ENCODE measurements around the gene NAXE.
A peak's percentile ranks its signal among the peaks of the same experiment; 100 is the strongest.
"Not testable (repeated sequence)": the region's sequence is repeated elsewhere in the genome, so short reads cannot be mapped to it uniquely, and the experiment has no call there.

The NAXE gene

DNA sequence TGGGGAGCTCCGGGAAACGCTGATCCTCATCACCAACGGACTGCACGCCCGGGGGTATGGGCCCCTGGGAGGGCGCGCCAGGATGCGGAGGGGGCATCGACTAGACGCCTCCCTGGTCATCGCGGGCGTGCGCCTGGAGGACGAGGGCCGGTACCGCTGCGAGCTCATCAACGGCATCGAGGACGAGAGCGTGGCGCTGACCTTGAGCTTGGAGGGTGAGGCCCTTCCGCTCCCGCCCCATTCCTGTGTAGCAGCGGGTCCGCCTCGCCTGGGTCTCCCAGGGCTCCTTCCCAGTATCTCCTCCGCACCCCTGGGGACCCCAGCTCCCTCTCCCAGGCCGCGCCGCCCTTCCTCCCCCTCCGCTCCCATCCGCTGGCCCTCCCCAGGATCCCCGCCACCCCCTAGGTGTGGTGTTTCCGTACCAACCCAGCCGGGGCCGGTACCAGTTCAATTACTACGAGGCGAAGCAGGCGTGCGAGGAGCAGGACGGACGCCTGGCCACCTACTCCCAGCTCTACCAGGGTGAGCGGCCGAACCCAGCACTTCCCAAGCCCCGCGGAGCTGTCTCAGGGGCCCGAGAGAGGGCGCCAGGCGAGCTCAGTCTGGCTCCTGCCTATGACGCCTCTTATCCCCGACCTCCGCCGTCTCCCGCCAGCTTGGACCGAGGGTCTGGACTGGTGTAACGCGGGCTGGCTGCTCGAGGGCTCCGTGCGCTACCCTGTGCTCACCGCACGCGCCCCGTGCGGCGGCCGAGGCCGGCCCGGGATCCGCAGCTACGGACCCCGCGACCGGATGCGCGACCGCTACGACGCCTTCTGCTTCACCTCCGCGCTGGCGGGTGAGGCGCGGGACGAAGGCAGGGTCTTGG, 32.6 kb downstream of the NAXE start:
- no peak for DNase-seq (ENCODE audit: low read depth)

GRCh38 chr1:156624814-156625435, 33.3 kb downstream of the NAXE start:
- no peak for DNase-seq (ENCODE audit: low read depth)

GRCh38 chr1:156625436-156626078, 34.0 kb downstream of the NAXE start:
- peak; percentile 64 for DNase-seq (ENCODE audit: low read depth)

DNA sequence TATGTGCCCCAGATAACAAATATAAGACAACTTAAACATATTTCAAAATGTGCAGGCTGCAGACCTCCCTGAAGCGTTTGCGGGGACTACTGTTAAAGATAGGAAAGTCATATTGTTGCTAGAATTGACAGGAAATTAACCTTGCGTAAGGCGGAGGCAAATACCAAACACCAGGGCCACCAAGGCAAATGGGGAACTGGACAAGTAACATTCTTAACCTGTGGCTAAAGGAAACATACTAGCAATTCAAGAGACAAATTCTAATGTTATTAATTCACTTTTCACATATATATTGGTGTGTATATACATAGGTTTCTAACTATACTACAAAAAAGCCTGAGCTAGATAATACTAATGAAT, 34.5 kb downstream of the NAXE start:
- no peak for DNase-seq (ENCODE audit: low read depth)

DNA sequence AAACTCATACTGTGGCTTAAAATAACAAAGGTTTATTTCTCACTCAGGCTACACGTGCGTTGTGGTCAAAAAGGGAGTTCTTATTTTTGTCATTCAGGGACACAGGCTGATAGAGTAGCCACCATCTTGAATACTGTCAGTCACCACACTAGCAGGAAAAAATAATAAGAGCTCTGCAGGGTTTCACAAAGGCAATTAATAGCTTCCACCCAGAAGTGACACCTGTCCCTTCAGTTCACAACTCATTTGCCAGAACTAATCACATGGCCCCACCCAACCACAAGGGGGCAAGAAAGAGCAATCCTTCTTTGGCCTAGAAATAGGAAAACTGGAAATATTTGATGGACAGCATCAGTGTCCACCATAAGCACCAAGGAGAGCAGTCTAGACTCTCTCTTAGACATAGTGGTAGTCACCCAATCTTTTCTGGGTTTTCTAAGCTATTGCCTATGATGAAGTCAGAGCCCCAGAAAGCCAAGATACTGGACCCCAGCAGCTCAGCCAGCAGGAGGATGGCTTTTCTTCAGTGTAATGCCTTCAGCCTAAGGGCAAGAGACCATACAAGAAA, 35.8 kb downstream of the NAXE start:
- no peak for DNase-seq (ENCODE audit: low read depth)

GRCh38 chr1:156629823-156630449, 38.4 kb downstream of the NAXE start:
- DNase-seq (ENCODE audit: low read depth), result no peak

GRCh38 chr1:156631152-156631551, 39.6 kb downstream of the NAXE start:
- DNase-seq (ENCODE audit: low read depth), result not testable (repeated sequence)

DNA sequence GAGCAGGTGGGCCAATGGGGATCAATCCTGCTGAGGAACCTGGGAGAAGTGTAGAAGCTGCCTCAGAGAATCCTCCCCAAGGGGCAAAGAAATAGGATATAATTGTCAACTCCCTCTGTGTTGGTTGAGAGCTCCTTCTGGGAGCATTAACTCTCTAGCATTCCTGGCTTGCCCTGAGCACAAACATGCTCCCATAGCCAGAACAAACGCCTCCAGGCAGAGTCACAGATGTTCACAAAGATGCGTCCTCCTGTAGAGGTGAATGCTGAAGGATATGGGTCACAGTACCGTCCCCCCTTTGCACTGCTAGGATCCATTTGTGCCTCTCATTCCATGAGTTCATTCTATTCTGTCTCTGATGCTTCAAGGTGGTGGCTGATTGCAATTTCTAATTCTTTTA, 40.8 kb downstream of the NAXE start:
- no peak for DNase-seq (ENCODE audit: low read depth)

- DNase-seq (ENCODE audit: low read depth), result no peak
These were observed 46.8 kb downstream of the NAXE start for GRCh38 chr1:156638189-156638985.

DNA sequence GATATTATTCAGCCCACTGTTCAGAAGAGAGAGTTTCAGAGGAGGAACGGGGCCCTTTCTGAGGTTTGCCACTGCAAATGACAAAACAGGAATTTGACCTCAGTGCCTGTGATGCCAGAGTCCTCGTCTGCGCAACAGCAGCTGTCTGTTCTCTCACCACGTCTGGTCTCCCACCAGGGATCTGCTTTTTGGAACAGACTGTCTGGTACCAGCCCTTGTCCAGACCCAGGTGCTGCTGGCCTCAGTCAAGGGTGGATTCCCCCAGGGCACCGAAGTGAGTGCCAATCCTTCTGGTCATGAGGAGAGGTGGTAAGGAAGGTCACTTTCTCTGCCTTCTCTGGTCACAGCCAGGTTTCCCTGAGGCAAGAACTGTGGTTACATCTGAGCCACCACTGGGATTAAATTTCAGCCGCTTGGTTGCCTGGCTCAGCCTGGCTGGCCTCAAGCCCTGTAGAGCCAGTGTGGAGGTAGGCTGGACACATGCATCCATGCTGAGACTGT, 48.1 kb downstream of the NAXE start:
- DNase-seq (ENCODE audit: low read depth), result no peak

DNA sequence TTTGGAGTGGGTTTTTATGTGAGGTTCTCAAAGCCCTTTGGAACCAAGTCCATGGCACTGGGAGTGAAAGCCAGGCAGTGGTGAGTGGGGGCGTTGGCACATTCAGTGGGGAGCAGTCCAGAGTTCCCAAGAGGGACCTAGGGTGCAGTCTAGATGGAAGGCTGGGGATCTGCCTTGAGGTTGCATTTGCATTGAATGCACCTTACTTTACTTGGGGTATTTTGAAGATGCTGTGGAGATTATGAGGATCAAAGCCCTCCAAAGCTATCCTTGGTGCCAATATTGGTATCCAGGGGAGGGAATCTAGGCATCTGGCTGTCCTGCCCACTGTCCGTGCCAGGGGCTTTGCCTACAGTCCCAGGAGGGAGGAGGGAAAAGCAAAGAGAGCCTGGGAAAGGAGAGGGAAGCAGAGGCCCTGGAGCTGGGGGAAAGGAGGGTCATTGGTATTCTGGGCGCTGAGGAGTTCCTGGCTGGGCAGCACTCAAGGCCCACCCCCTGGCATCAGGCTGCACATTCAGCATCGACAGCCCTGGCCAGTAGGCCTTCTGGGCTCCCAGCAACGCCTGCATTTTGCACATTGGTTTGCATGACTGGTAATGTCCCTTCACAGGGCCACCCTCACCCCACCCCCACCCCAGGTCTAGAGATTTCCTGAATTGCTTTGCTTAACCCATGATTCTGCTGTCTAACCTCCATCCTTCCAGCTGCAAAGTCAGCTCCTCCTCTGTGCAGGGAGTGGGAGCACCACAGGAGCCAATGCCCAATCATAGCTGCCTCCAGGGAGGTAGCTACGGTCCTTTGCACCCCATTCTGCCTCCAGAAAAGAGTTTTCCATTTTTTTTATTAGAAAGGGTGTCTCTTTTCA, 49.5 kb downstream of the NAXE start:
- no peak for DNase-seq (ENCODE audit: low read depth)

DNA sequence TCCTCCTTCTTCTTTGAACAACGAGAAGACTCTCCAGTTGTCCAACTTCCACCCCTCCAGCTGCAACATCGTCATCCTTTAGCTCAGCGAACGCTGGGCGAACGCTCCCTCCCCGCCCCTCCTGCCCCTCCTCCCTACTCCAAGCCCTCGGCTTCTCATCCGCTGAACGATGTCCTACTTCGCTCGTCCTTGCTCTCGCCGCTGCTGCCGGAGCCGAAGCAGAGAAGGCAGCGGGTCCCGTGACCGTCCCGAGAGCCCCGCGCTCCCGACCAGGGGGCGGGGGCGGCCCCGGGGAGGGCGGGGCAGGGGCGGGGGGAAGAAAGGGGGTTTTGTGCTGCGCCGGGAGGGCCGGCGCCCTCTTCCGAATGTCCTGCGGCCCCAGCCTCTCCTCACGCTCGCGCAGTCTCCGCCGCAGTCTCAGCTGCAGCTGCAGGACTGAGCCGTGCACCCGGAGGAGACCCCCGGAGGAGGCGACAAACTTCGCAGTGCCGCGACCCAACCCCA, 50.2 kb downstream of the NAXE start, which contains the start of gene BCAN:
TSS of gene BCAN (plus strand) at position 357 of the 504 bp plus-strand sequence. CDS start 3,938 bp downstream, outside the sequence.
- no peak for DNase-seq (ENCODE audit: low read depth)

DNA sequence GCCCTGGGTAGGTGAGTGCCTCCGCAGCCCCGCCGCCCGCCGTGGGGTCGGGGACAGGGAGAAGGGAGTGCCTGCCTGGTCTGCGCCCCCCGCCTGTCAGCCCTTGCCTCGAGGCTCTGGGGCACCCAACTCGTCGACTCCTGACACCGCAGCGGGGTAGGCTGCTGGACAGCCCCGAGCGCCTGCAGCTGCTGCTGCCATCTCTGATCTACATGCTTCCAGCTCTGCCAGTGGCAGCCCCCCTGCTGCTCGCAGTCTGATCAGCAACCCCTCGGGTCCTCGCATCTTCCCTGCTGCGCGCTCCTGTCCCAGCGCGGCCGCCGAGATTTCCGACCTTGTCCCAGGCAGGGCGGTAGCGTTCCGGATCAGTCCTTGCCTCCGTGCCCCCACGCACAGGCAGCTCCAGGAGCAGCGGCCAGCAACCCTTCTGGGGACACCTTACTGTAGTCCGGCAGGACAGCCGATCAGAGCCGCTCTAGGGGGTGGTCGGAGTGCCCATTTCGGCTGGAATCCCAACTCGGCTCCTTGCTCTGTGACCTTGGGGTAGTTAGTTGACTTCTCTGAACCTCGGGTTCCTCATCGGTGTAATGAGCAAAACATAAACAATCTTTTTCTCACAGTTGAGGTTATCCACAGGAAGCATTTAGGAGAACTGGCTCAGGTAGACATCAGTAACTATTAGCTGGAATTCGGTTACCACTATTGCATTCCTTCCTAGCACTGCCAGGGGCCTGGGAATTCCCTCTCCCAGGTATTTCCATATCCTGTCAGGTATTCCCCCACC, 50.9 kb downstream of the NAXE start:
- DNase-seq (ENCODE audit: low read depth), result no peak

- no peak for DNase-seq (ENCODE audit: low read depth)
These were observed 51.6 kb downstream of the NAXE start for GRCh38 chr1:156643049-156643777.

DNA sequence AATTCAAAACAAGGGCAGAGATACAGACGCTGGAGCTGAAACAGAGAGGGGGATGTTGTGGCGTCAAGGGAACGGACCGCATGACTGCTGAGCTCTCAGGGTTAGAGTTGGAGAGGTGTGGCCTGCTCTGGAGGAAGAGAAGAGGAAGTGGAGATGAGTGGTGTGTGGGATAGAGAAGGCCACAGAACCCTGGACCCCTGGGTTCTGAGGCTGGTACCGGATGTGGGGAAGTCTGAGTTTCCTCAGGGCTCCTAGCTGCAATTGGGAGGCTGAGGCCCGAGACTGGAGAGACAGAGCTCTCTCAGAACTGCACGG, 52.2 kb downstream of the NAXE start:
- no peak for DNase-seq (ENCODE audit: low read depth)
